B cell (primary cell): Measurements from ENCODE around the gene KCNH6. TPM values are rescaled to one million over a fixed set of nuclear protein-coding genes. Genes with fewer than 3 reads are reported as not detected.

Experiments
- ATAC-seq: fragments of 200-7000 bp; cut with Tn5 transposase; one replicate; pipeline ENCODE4 v1.10.0; 2021; ENCODE audit warnings: low read depth, mild to moderate bottlenecking, moderate number of reproducible peaks, moderate library complexity
- CTCF ChIA-PET: fragments of 350-600 bp; sonication (Branson Sonifier 250); formaldehyde crosslinking; loops from one replicate; lab custom pipeline; 2021; ENCODE audit warnings: antibody characterized with exemption, inconsistent platforms; lab: Charles Lee
- POLR2A ChIA-PET: fragments of 350-600 bp; sonication (Branson Sonifier 250); formaldehyde crosslinking; loops from one replicate; lab custom pipeline; 2021; ENCODE audit warnings: antibody characterized with exemption; lab: Charles Lee
- DNase-seq: peaks from one replicate; pipeline ENCODE4 v3.0.0; 2013
- H2AFZ ChIP-seq: 2 replicates; pipeline ENCODE4 v1.6.1; 2012; ENCODE audit warnings: mild to moderate bottlenecking, low read depth, low read length; ENCODE audit not compliant: insufficient read depth, poor library complexity, severe bottlenecking
- H3K27ac ChIP-seq, 2 donors: 1 replicate in 1 of 2; 2 replicates in 1 of 2; pipeline ENCODE4 v1.5.1; 2012 to 2013; ENCODE audit warnings: low read length in 2 of 2, mild to moderate bottlenecking in 2 of 2, moderate library complexity in 1 of 2
- H3K27me3 ChIP-seq, 4 experiments: fragments of 200-600 bp in 1 of 4; sonication (generic) in 1 of 4; replicated peaks in 1 of 4; 1 replicate in 2 of 4; 2 replicates in 2 of 4; pipeline versions ENCODE4 v1.6.1 to v1.7.0; 2013 to 2016; ENCODE audit warnings: low read length in 3 of 4, mild to moderate bottlenecking in 2 of 4, mixed read lengths in 1 of 4, moderate library complexity in 1 of 4; ENCODE audit not compliant: insufficient read depth in 4 of 4, control insufficient read depth in 3 of 4; ENCODE audit errors: control extremely low read depth in 1 of 4
- H3K36me3 ChIP-seq, 2 experiments: replicated peaks in 1 of 2; 1 replicate in 1 of 2; 2 replicates in 1 of 2; pipeline versions ENCODE4 v1.6.1 to v1.7.1; 2013; ENCODE audit warnings: low read length in 1 of 2; ENCODE audit not compliant: insufficient read depth in 2 of 2, control insufficient read depth in 1 of 2; ENCODE audit errors: control extremely low read depth in 1 of 2, extremely low read depth in 1 of 2
- H3K4me1 ChIP-seq, 2 donors: fragments of 200-600 bp in 1 of 2; sonication (generic) in 1 of 2; 1 replicate in 1 of 2; 2 replicates in 1 of 2; pipeline versions ENCODE4 v1.5.1 to v1.6.1; 2013 to 2017; ENCODE audit warnings: low read length in 2 of 2; ENCODE audit not compliant: control insufficient read depth in 2 of 2, insufficient read depth in 2 of 2
- H3K4me2 ChIP-seq: replicated peaks from 2 replicates; pipeline ENCODE3; 2012; ENCODE audit warnings: mild to moderate bottlenecking, low read depth, low read length; ENCODE audit not compliant: poor library complexity, severe bottlenecking
- H3K4me3 ChIP-seq, 5 experiments: fragments of 200-600 bp in 1 of 5; sonication (generic) in 1 of 5; 1 replicate in 3 of 5; 2 replicates in 2 of 5; pipeline versions ENCODE4 v1.5.1 to v1.7.0; 2011 to 2016; ENCODE audit warnings: low read length in 4 of 5, mild to moderate bottlenecking in 4 of 5, low read depth in 2 of 5, control low read depth in 1 of 5, moderate library complexity in 1 of 5; ENCODE audit not compliant: insufficient read depth in 1 of 5; ENCODE audit errors: control extremely low read depth in 1 of 5, extremely low read depth in 1 of 5
- H3K79me2 ChIP-seq: fragments of 200-600 bp; sonication (generic); one replicate; pipeline ENCODE4 v1.6.0; 2016; ENCODE audit warnings: low read length; ENCODE audit not compliant: control insufficient read depth, insufficient read depth
- H3K9ac ChIP-seq: fragments of 200-600 bp; sonication (generic); 2 replicates; pipeline ENCODE4 v1.6.1; 2017; ENCODE audit warnings: mild to moderate bottlenecking, low read length, moderate library complexity
- H3K9me3 ChIP-seq, 3 donors: one replicate each; pipeline versions ENCODE4 v1.6.1 to v1.7.1; 2013; ENCODE audit warnings: low read length in 2 of 3; ENCODE audit not compliant: control insufficient read depth in 2 of 3, insufficient read depth in 1 of 3; ENCODE audit errors: control extremely low read depth in 1 of 3
- H4K20me1 ChIP-seq: 2 replicates; pipeline ENCODE4 v1.6.0; 2012; ENCODE audit warnings: mild to moderate bottlenecking, low read length; ENCODE audit not compliant: insufficient read depth, control insufficient read depth, poor library complexity, severe bottlenecking
- H3K27ac Mint-ChIP-seq: one replicate; pipeline ENCODE4 v1.8.0; 2021; ENCODE audit warnings: mixed read lengths
- H3K27me3 Mint-ChIP-seq: one replicate; pipeline ENCODE4 v1.8.0; 2021; ENCODE audit warnings: mixed read lengths
- H3K4me1 Mint-ChIP-seq: one replicate; pipeline ENCODE4 v1.8.0; 2021; ENCODE audit warnings: mixed read lengths
- H3K4me3 Mint-ChIP-seq: one replicate; pipeline ENCODE4 v1.8.0; 2021; ENCODE audit warnings: mixed read lengths
- H3K9me3 Mint-ChIP-seq: one replicate; pipeline ENCODE4 v1.8.0; 2022; ENCODE audit warnings: mixed read lengths; ENCODE audit not compliant: insufficient read depth
- EZH2 ChIP-seq: IDR thresholded peaks from 2 replicates; pipeline ENCODE4 v1.6.1; 2012; ENCODE audit warnings: borderline replicate concordance, low read depth, mild to moderate bottlenecking, moderate library complexity, low read length; ENCODE audit not compliant: insufficient read depth, poor library complexity, severe bottlenecking
- WGBS: methylation state at CpG from one replicate; pipeline ENCODE4 v1.1.5; 2013; ENCODE audit warnings: missing lambda C conversion rate; ENCODE audit not compliant: insufficient coverage; 5-methylcytosine and 5-hydroxymethylcytosine counted together
- intact Hi-C: fragments of 100-400 bp; cut with micrococcal nuclease; formaldehyde crosslinking; loops from one replicate; pipeline ENCODE4 v1.10.0; 2022
- polyA plus RNA-seq: library from polyadenylated mRNA; depleted of rRNA; stranded (reverse); fragments of >200 nt; gene quantifications from 2 replicates; pipeline ENCODE4 v1.2.3, GENCODE V29; 2012
- total RNA-seq, 2 donors: library from RNA; stranded (reverse); fragments of 120-200 nt in 1 of 2; gene quantifications; 1 replicate in 1 of 2; 2 replicates in 1 of 2; pipeline versions ENCODE4 v1.2.3 to v1.2.4, GENCODE V29; 2013 to 2022
- TF ChIP-seq, protein P1 (sequence below): fragments of 200-600 bp; IDR thresholded peaks from one replicate; pipeline ENCODE4 v1.8.0; 2022; ENCODE audit warnings: antibody characterized with exemption, mild to moderate bottlenecking

Gene KCNH6
- total and polyA plus RNA-seq, 2 donors (not counting 1 experiment from before 2014, with no cell fraction given), result not detected

DNA sequence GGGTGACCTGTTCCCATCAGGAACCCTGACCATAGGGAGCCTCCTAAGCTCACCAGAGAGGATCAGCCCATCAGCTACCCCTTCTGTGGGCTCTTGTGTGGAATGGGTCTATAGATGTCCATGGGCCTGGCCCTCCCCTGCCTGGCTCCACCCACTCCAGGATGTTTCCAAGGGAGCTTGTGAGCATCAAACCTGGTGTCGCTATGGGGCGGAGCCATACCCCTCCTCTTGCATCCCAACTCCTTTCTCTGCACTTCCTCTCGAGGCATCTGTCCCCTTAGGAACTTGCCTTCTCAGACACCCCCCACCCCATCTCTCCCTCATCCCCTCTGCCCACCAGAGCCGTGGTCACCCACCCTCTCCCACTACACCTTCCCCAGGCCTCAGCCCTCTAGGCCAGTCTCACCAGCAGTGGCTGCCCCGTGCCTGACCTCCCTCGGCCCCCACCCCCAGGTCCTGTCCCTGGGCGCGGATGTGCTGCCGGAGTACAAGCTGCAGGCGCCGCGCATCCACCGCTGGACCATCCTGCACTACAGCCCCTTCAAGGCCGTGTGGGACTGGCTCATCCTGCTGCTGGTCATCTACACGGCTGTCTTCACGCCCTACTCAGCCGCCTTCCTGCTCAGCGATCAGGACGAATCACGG lies 10.4 kb downstream of the KCNH6 start:
- H2AFZ ChIP-seq, result no peak overlapping the region
- H3K79me2 ChIP-seq, result no peaks in the 10 kb centered on the region
- Mint-ChIP-seq H3K4me3 (no peak overlapping the region), H3K27me3 (peaks cover 22% of the 10 kb centered on the region), H3K9me3 (no peaks in the 10 kb centered on the region), H3K4me1 (peaks cover 4% of the 10 kb centered on the region), H3K27ac (no peak overlapping the region)
- intact Hi-C loops, result no loop called here
- peaks cover 8 to 10% of the 10 kb centered on the region in 2 donors for H3K4me1 ChIP-seq
- no peaks in the 10 kb centered on the region for H3K9me3 ChIP-seq
- no peak overlapping the region for H3K4me2 ChIP-seq
- ChIA-PET CTCF (no interaction called here), POLR2A (no interaction called here)
- no peaks in the 10 kb centered on the region for H4K20me1 ChIP-seq
- ATAC-seq (no peak), DNase-seq (no peak)
- H3K4me3 ChIP-seq, result no peak overlapping the region
- H3K27ac ChIP-seq, result no peak overlapping the region
- H3K27me3 ChIP-seq, result peaks cover 0 to 15% (median 8%) of the 10 kb centered on the region in 4 experiments
- WGBS, result 92% methylated on average over 20 of the region's 20 CpGs
- no peak overlapping the region for H3K9ac ChIP-seq
- H3K36me3 ChIP-seq, result no peaks in the 10 kb centered on the region
- no peak for TF ChIP-seq EZH2
- TF ChIP-seq, protein P1, sequence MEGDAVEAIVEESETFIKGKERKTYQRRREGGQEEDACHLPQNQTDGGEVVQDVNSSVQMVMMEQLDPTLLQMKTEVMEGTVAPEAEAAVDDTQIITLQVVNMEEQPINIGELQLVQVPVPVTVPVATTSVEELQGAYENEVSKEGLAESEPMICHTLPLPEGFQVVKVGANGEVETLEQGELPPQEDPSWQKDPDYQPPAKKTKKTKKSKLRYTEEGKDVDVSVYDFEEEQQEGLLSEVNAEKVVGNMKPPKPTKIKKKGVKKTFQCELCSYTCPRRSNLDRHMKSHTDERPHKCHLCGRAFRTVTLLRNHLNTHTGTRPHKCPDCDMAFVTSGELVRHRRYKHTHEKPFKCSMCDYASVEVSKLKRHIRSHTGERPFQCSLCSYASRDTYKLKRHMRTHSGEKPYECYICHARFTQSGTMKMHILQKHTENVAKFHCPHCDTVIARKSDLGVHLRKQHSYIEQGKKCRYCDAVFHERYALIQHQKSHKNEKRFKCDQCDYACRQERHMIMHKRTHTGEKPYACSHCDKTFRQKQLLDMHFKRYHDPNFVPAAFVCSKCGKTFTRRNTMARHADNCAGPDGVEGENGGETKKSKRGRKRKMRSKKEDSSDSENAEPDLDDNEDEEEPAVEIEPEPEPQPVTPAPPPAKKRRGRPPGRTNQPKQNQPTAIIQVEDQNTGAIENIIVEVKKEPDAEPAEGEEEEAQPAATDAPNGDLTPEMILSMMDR, result no peak

- H3K9me3 ChIP-seq, result no peaks in the 10 kb centered on the region
- ATAC-seq (no peak), DNase-seq (no peak)
- no peak overlapping the region for H3K4me2 ChIP-seq
- ChIA-PET CTCF (no interaction called here), POLR2A (no interaction called here)
- no peaks in the 10 kb centered on the region for H4K20me1 ChIP-seq
- no peak overlapping the region for H3K4me3 ChIP-seq
- TF ChIP-seq, protein P1, result no peak
- TF ChIP-seq EZH2, result no peak
- no peak overlapping the region for H2AFZ ChIP-seq
- Mint-ChIP-seq H3K27ac (no peak overlapping the region), H3K4me1 (peaks cover 5% of the 10 kb centered on the region), H3K9me3 (no peaks in the 10 kb centered on the region), H3K27me3 (peaks cover 28% of the 10 kb centered on the region), H3K4me3 (no peak overlapping the region)
- H3K4me1 ChIP-seq, result peaks cover 12% of the 10 kb centered on the region in 2 donors
- no peak overlapping the region for H3K9ac ChIP-seq
- no peaks in the 10 kb centered on the region for H3K79me2 ChIP-seq
- no peak overlapping the region for H3K27ac ChIP-seq
- no peaks in the 10 kb centered on the region for H3K36me3 ChIP-seq
- peaks cover 0 to 21% (median 11%) of the 10 kb centered on the region in 4 experiments for H3K27me3 ChIP-seq
- intact Hi-C loops, result no loop called here
- WGBS, result 93% methylated on average over 17 of the region's 17 CpGs
Measured at GRCh38 chr17:63534078-63534570, 11.0 kb downstream of the KCNH6 start.
